Ascending aorta (tissue), 2 donors: ENCODE data around the gene HRAS. TPM values are rescaled to one million over a fixed set of nuclear protein-coding genes. Genes with fewer than 3 reads are reported as not detected.
A peak's percentile ranks its signal among the peaks of the same experiment; 100 is the strongest.

Source experiments
- DNase-seq, 2 donors: peaks; one replicate each; pipeline ENCODE4 v3.0.0-alpha.2; 2019; ENCODE audit warnings: low spot score in 2 of 2
- H3K27ac ChIP-seq, 2 donors: fragments of 200-600 bp; sonication (generic); one replicate each; pipeline ENCODE4 v1.5.1; 2016 to 2017; ENCODE audit warnings: mild to moderate bottlenecking in 1 of 2
- H3K27me3 ChIP-seq: fragments of 200-600 bp; sonication (generic); one replicate; pipeline ENCODE4 v1.5.1; 2017
- H3K36me3 ChIP-seq, 2 donors: fragments of 200-600 bp; sonication (generic); one replicate each; pipeline ENCODE4 v1.5.1; 2016
- H3K4me1 ChIP-seq, 2 donors: fragments of 200-600 bp; sonication (generic); one replicate each; pipeline ENCODE4 v1.5.1; 2016 to 2017; ENCODE audit warnings: mild to moderate bottlenecking in 1 of 2
- H3K4me3 ChIP-seq, 2 donors: fragments of 200-600 bp; sonication (generic); one replicate each; pipeline ENCODE4 v1.5.1; 2016 to 2017; ENCODE audit warnings: mild to moderate bottlenecking in 1 of 2
- H3K9me3 ChIP-seq, 2 donors: fragments of 200-600 bp; sonication (generic); one replicate each; pipeline ENCODE4 v1.5.1; 2016
- CTCF ChIP-seq, 3 experiments: fragments of 200-600 bp in 2 of 3; fragments of 450-650 bp in 1 of 3; sonication (generic) in 2 of 3; IDR thresholded peaks; one replicate each; pipeline ENCODE4 v1.5.1; 2016 to 2019; ENCODE audit warnings: antibody characterized with exemption in 3 of 3, mild to moderate bottlenecking in 1 of 3, moderate library complexity in 1 of 3
- intact Hi-C: fragments of 100-400 bp; cut with DNase I; formaldehyde crosslinking; loops from one replicate; pipeline ENCODE4 v1.15.1; 2023
- total RNA-seq: library from RNA; depleted of rRNA; stranded (reverse); fragments of >200 nt; gene quantifications from one replicate; pipeline ENCODE4 v1.1.0, GENCODE V29; 2016

Gene HRAS
- total RNA-seq, 1 donor from 2014 or later: 21.6 TPM

- Histone ChIP-seq H3K4me1 (peaks cover 4 to 11% of the 10 kb centered on the region in 2 donors), H3K27me3 (no peaks in the 10 kb centered on the region), H3K27ac (peak overlapping the region; percentile 70 to 89), H3K4me3 (peak overlapping the region; percentile 72 to 76), H3K9me3 (no peaks in the 10 kb centered on the region), H3K36me3 (no peaks in the 10 kb centered on the region)
- intact Hi-C loops: loop anchor here (2.0 kb wide), 2 partner anchors 35 to 177 kb away; partner anchors contain the start of genes HRAS and TALDO1
- no peak for DNase-seq
- TF ChIP-seq CTCF (IDR thresholded peaks at IDR 0.05): no peak
Measured at GRCh38 chr11:569158-569885, 33.9 kb upstream of the HRAS start.

- Histone ChIP-seq H3K27me3 (no peaks in the 10 kb centered on the region), H3K9me3 (no peaks in the 10 kb centered on the region), H3K4me1 (peaks cover 4 to 9% of the 10 kb centered on the region in 2 donors), H3K27ac (peak overlapping the region; percentile 77 to 89), H3K36me3 (no peaks in the 10 kb centered on the region), H3K4me3 (peak overlapping the region; percentile 72 to 76)
- TF ChIP-seq CTCF (IDR thresholded peaks at IDR 0.05): no peak
- intact Hi-C loops: loop anchor here (1.0 to 2.0 kb wide), 4 partner anchors 8 to 178 kb away; partner anchors contain the start of genes HRAS, LMNTD2, PTDSS2 and RASSF7
- DNase-seq: peak; percentile 83 to 97
Measured at GRCh38 chr11:568306-569157, 33.2 kb upstream of the HRAS start.

GRCh38 chr11:567629-568292 lies 32.4 kb upstream of the HRAS start:
- H3K27ac ChIP-seq: peak overlapping the region; percentile 77 to 89
- H3K4me1 ChIP-seq: peaks cover 4 to 9% of the 10 kb centered on the region in 2 donors
- H3K36me3 ChIP-seq: no peaks in the 10 kb centered on the region
- H3K9me3 ChIP-seq: no peaks in the 10 kb centered on the region
- H3K4me3 ChIP-seq: peak overlapping the region; percentile 72 to 76
- no peaks in the 10 kb centered on the region for H3K27me3 ChIP-seq
- intact Hi-C loops: loop anchor here (1.0 to 2.0 kb wide), 4 partner anchors 7 to 179 kb away; partner anchors contain the start of genes HRAS, LMNTD2, PTDSS2 and RASSF7
- no peak for TF ChIP-seq CTCF (IDR thresholded peaks at IDR 0.05)
- DNase-seq: no peak

GRCh38 chr11:567011-567628 lies 31.7 kb upstream of the HRAS start:
- no peak for TF ChIP-seq CTCF (IDR thresholded peaks at IDR 0.05)
- H3K4me3 ChIP-seq: peak overlapping the region in 1 of 2 donors; percentile 76
- intact Hi-C loops: no loop called here
- no peaks in the 10 kb centered on the region for H3K36me3 ChIP-seq
- H3K4me1 ChIP-seq: peaks cover 4 to 9% of the 10 kb centered on the region in 2 donors
- peak overlapping the region; percentile 77 to 89 for H3K27ac ChIP-seq
- DNase-seq: no peak
- no peaks in the 10 kb centered on the region for H3K9me3 ChIP-seq
- no peaks in the 10 kb centered on the region for H3K27me3 ChIP-seq

- peaks cover 4 to 12% of the 10 kb centered on the region in 2 donors for H3K4me1 ChIP-seq
- TF ChIP-seq CTCF (IDR thresholded peaks at IDR 0.05): no peak
- H3K9me3 ChIP-seq: no peaks in the 10 kb centered on the region
- no peaks in the 10 kb centered on the region for H3K27me3 ChIP-seq
- H3K36me3 ChIP-seq: no peaks in the 10 kb centered on the region
- intact Hi-C loops: no loop called here
- no peak for DNase-seq
- H3K4me3 ChIP-seq: no peak overlapping the region
- H3K27ac ChIP-seq: no peak overlapping the region
Measured at GRCh38 chr11:565921-566509, 30.6 kb upstream of the HRAS start.
